Neural crest cell (in vitro differentiated cells): Measurements from ENCODE around the gene CTNNA3. TPM values are rescaled to one million over a fixed set of nuclear protein-coding genes. Genes with fewer than 3 reads are reported as not detected.

Experiments used
- DNase-seq: peaks from one replicate; pipeline ENCODE4 v3.0.0; 2021; ENCODE audit warnings: low read depth, mixed read lengths, low spot score
- H3K27ac Mint-ChIP-seq: one replicate; pipeline ENCODE4 v1.8.0; 2021; ENCODE audit warnings: mild to moderate bottlenecking, mixed read lengths; ENCODE audit not compliant: unreplicated experiment
- H3K27me3 Mint-ChIP-seq: 2 replicates; pipeline ENCODE4 v1.8.0; 2021; ENCODE audit warnings: low read depth, mild to moderate bottlenecking, mixed read lengths
- H3K36me3 Mint-ChIP-seq: 2 replicates; pipeline ENCODE4 v1.8.0; 2021; ENCODE audit warnings: low read depth, mild to moderate bottlenecking, mixed read lengths
- H3K4me1 Mint-ChIP-seq: 2 replicates; pipeline ENCODE4 v1.8.0; 2021; ENCODE audit warnings: mixed read lengths
- H3K4me3 Mint-ChIP-seq: one replicate; pipeline ENCODE4 v1.8.0; 2021; ENCODE audit warnings: mild to moderate bottlenecking, mixed read lengths
- H3K9me3 Mint-ChIP-seq: 2 replicates; pipeline ENCODE4 v1.8.0; 2021; ENCODE audit warnings: mixed read lengths
- total RNA-seq: library from RNA; stranded (reverse); gene quantifications from 2 replicates; pipeline ENCODE4 v1.2.1, GENCODE V29; 2021
- TF ChIP-seq, protein P1 (sequence below): fragments of 200-600 bp; sonication (generic); conservative IDR thresholded peaks from 2 replicates; pipeline ENCODE4 v1.5.0; 2021; ENCODE audit warnings: antibody characterized with exemption, mild to moderate bottlenecking

Gene CTNNA3
- total RNA-seq, 1 donor from 2014 or later, result 4.7 TPM

DNA sequence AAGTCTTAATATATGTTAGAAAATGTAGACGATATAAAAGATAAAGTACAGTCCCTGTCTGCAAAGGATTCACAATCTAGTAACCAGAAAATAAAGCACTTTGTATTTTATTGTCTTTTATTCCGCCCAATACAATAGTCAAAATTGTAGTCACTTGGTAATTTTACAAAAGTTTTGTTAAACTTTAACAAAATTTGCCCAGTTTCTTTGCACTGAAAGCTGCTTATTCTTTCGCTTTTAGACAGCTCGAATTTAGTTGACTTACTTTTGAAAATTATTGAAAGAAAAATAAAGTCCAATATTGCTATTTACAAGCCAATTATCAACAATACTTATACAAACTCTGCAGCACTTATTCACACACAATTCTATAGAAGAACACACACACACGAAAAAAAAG lies 1305.1 kb downstream of the CTNNA3 start:
- Mint-ChIP-seq H3K4me1 (no peaks in the 10 kb centered on the region), H3K27ac (no peak overlapping the region), H3K27me3 (no peaks in the 10 kb centered on the region), H3K4me3 (no peak overlapping the region), H3K9me3 (peaks cover 2% of the 10 kb centered on the region), H3K36me3 (no peaks in the 10 kb centered on the region)
- TF ChIP-seq, protein P1, sequence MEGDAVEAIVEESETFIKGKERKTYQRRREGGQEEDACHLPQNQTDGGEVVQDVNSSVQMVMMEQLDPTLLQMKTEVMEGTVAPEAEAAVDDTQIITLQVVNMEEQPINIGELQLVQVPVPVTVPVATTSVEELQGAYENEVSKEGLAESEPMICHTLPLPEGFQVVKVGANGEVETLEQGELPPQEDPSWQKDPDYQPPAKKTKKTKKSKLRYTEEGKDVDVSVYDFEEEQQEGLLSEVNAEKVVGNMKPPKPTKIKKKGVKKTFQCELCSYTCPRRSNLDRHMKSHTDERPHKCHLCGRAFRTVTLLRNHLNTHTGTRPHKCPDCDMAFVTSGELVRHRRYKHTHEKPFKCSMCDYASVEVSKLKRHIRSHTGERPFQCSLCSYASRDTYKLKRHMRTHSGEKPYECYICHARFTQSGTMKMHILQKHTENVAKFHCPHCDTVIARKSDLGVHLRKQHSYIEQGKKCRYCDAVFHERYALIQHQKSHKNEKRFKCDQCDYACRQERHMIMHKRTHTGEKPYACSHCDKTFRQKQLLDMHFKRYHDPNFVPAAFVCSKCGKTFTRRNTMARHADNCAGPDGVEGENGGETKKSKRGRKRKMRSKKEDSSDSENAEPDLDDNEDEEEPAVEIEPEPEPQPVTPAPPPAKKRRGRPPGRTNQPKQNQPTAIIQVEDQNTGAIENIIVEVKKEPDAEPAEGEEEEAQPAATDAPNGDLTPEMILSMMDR, result no peak
- no peak for DNase-seq

DNA sequence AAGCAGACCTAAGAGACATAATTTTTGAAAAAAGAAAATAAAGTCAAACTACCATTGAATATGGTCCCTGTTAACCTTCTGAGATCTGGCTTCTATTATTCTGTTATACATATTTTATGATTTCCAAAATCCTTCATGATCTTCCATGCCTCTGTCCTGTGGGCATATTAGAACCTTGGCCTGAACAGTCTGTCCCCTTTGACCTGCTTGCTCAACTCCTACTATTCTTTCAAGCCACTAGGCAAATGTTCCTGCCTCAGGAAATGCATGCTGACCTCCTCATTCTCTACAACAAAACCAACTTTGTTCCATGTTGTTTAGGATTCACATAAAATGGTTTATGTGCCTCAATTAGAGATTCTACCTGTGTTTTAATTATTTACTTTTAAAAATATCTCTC lies 1315.0 kb downstream of the CTNNA3 start:
- DNase-seq, result no peak
- H3K4me1 Mint-ChIP-seq, result no peaks in the 10 kb centered on the region
- H3K9me3 Mint-ChIP-seq, result peaks cover 10% of the 10 kb centered on the region
- H3K36me3 Mint-ChIP-seq, result peaks cover 6% of the 10 kb centered on the region
- TF ChIP-seq, protein P1, result no peak
- no peak overlapping the region for H3K27ac Mint-ChIP-seq
- H3K4me3 Mint-ChIP-seq, result no peak overlapping the region
- no peaks in the 10 kb centered on the region for H3K27me3 Mint-ChIP-seq

DNA sequence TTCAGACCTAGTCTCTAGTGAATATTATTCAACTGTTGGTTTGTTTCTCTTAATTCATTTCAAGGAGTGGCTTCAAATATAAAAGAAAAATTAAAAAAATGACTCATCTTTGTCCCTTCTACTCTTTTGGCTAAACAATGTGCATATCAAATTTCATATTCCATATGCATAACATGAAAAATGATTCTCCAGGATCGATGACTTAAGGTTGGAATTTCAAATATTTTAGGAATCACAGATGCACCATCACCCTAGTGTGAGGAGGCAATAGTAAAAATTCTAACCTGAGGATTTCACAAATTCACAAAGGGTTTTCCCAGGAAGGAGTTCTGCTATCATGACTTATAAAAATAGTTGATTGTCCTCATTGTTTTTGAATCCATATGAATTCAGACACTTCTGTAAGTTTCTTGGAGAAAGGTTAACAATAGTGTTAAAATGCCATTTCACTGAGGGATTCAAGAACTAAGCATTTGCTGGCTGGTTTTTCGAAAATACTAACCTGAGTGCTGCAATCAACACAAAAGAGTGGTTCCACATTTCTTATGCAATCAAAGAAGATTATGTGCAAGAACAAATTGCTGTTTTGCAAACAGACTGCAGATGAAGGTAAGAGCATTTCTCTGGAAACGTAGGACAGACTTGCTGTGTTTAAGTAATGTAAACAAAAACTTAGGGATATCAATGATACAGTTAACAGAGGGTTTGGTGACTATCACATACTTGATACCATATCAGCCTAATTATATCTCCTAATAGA lies 1317.7 kb downstream of the CTNNA3 start:
- no peaks in the 10 kb centered on the region for H3K4me1 Mint-ChIP-seq
- peaks cover 2% of the 10 kb centered on the region for H3K9me3 Mint-ChIP-seq
- DNase-seq, result no peak
- H3K27me3 Mint-ChIP-seq, result no peaks in the 10 kb centered on the region
- no peak overlapping the region for H3K4me3 Mint-ChIP-seq
- peaks cover 6% of the 10 kb centered on the region for H3K36me3 Mint-ChIP-seq
- H3K27ac Mint-ChIP-seq, result no peak overlapping the region
- TF ChIP-seq, protein P1, result no peak

DNA sequence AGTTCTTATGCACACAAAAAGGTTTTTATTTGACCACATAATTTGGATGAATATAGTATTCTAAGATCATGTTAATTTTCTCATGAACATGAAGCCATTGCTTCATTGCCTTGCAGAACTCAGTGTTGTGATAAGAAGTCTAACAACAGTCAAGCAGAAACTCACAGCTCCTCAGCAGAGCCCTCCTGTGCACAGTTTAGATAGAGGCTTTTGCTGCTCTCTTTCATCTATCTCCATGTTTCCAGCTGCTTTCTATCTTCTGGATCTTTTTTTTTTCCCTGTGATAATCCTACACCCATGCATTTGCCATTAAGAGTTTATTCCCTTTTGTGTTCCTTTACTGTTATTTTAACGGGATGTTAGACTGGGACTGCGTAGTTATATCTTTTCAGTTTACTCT lies 1327.8 kb downstream of the CTNNA3 start:
- no peak overlapping the region for H3K27ac Mint-ChIP-seq
- H3K9me3 Mint-ChIP-seq, result no peaks in the 10 kb centered on the region
- no peaks in the 10 kb centered on the region for H3K4me1 Mint-ChIP-seq
- DNase-seq, result no peak
- no peaks in the 10 kb centered on the region for H3K36me3 Mint-ChIP-seq
- TF ChIP-seq, protein P1, result no peak
- H3K27me3 Mint-ChIP-seq, result no peaks in the 10 kb centered on the region
- H3K4me3 Mint-ChIP-seq, result no peak overlapping the region

DNA sequence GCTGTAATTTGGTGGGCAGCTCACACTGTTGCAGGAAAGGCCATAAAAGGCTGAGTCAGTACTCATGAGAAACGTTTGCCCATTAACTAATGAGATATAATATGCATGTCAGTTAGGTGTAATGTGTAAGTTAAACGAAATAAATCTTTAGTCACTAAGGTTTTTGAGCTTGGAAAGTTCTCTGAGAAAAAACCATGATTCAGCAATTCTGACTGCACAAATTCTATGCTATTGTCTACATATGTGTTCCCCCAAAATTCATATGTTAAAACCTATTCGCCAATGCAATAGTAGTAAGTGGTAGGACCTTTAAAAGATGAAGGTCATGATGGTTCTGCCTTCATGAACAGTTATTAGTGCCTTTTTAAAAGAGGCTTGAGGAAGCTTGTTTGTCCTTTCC lies 1329.8 kb downstream of the CTNNA3 start:
- H3K4me3 Mint-ChIP-seq, result no peak overlapping the region
- H3K9me3 Mint-ChIP-seq, result no peaks in the 10 kb centered on the region
- no peaks in the 10 kb centered on the region for H3K27me3 Mint-ChIP-seq
- H3K36me3 Mint-ChIP-seq, result no peaks in the 10 kb centered on the region
- TF ChIP-seq, protein P1, result no peak
- no peak overlapping the region for H3K27ac Mint-ChIP-seq
- H3K4me1 Mint-ChIP-seq, result no peaks in the 10 kb centered on the region
- no peak for DNase-seq
